Activated naive CD8-positive, alpha-beta T cell treated with anti-CD3 and anti-CD28 coated beads, Interleukin-2, amount 50 U/mL, for 16 hours (primary cell): ENCODE results near the gene MXRA8.
"Not testable (repeated sequence)": the region's sequence is repeated elsewhere in the genome, so short reads cannot be mapped to it uniquely, and the experiment has no call there.

Experiments used
- DNase-seq: peaks from one replicate; pipeline ENCODE4 v3.0.0-alpha.2; 2020; ENCODE audit warnings: low read depth, low spot score

The MXRA8 gene

GRCh38 chr1:1358433-1359271 is at the start of gene MXRA8:
Gene MXRA8 (minus strand): TSS chr1:1358555. CDS start chr1:1358504, 51 bp downstream.
- no peak for DNase-seq

GRCh38 chr1:1407636-1408318 is 49.4 kb upstream of the MXRA8 start:
- no peak for DNase-seq

GRCh38 chr1:1406821-1407635 is 48.7 kb upstream of the MXRA8 start, which contains the start of gene MRPL20:
Gene MRPL20 (minus strand): TSS chr1:1407293. CDS start chr1:1407217, 76 bp downstream.
- peak; percentile 91 for DNase-seq

- DNase-seq = no peak
Measured at GRCh38 chr1:1406101-1406820, 47.9 kb upstream of the MXRA8 start.

- DNase-seq = no peak
Measured at GRCh38 chr1:1403653-1404052, 45.3 kb upstream of the MXRA8 start.

GRCh38 chr1:1402901-1403392 is 44.6 kb upstream of the MXRA8 start:
- not testable (repeated sequence) for DNase-seq

GRCh38 chr1:1402072-1402900 is 43.9 kb upstream of the MXRA8 start:
- DNase-seq = no peak

GRCh38 chr1:1401457-1402010 is 43.2 kb upstream of the MXRA8 start:
- no peak for DNase-seq

GRCh38 chr1:1400576-1401456 is 42.5 kb upstream of the MXRA8 start:
- DNase-seq = no peak

- no peak for DNase-seq
Measured at GRCh38 chr1:1399872-1400575, 41.7 kb upstream of the MXRA8 start.

GRCh38 chr1:1399187-1399871 is 41.0 kb upstream of the MXRA8 start, which contains the start of gene CCNL2:
Gene CCNL2 (minus strand): TSS chr1:1399335. CDS start chr1:1399306, 29 bp downstream.
- peak; percentile 99 for DNase-seq

GRCh38 chr1:1398677-1399186 is 40.4 kb upstream of the MXRA8 start:
- DNase-seq = no peak

GRCh38 chr1:1397839-1398523 is 39.6 kb upstream of the MXRA8 start:
- no peak for DNase-seq

- no peak for DNase-seq
Measured at GRCh38 chr1:1395166-1395565, 36.8 kb upstream of the MXRA8 start.

GRCh38 chr1:1394116-1394515 is 35.8 kb upstream of the MXRA8 start:
- DNase-seq = no peak

- DNase-seq = no peak
Measured at GRCh38 chr1:1393428-1393827, 35.1 kb upstream of the MXRA8 start.

GRCh38 chr1:1393014-1393413 is 34.7 kb upstream of the MXRA8 start:
- no peak for DNase-seq
